D721Med (cell line): Measurements from ENCODE around the gene FAM114A2.

Experiments used
- DNase-seq: peaks from one replicate; pipeline ENCODE4 v3.0.0; 2011; ENCODE audit warnings: low spot score; ENCODE audit not compliant: insufficient read length
- FAIRE-seq: peaks from 2 replicates; lab custom pipeline; 2011; peaks lifted over from hg19 to GRCh38; lab: Jason Lieb, UNC
- CTCF ChIP-seq: IDR thresholded peaks from 2 replicates; pipeline ENCODE4 v1.5.1; 2012; ENCODE audit warnings: mild to moderate bottlenecking, control low read depth; ENCODE audit not compliant: insufficient read depth; ENCODE audit errors: missing control alignments

The FAM114A2 gene

GRCh38 chr5:154047324-154047723 lies 8.6 kb upstream of the FAM114A2 start:
- DNase-seq (no peak), FAIRE-seq (no peak)
- no peak for TF ChIP-seq CTCF

- FAIRE-seq: no peak
- no peak for TF ChIP-seq CTCF
- no peak for DNase-seq
These were observed 7.8 kb upstream of the FAM114A2 start for GRCh38 chr5:154046486-154046885.

- TF ChIP-seq CTCF: no peak
- DNase-seq: no peak
- no peak for FAIRE-seq
These were observed 5.9 kb upstream of the FAM114A2 start for GRCh38 chr5:154044581-154044980.

- no peak for TF ChIP-seq CTCF
- DNase-seq (no peak), FAIRE-seq (no peak)
These were observed 5.4 kb upstream of the FAM114A2 start for GRCh38 chr5:154044099-154044498.

- DNase-seq (no peak), FAIRE-seq (no peak)
- TF ChIP-seq CTCF: no peak
These were observed 4.1 kb upstream of the FAM114A2 start for GRCh38 chr5:154042766-154043165.

GRCh38 chr5:154039458-154039829 lies 734 bp upstream of the FAM114A2 start:
- no peak for DNase-seq
- FAIRE-seq: no peak
- TF ChIP-seq CTCF: no peak

- FAIRE-seq: no peak
- no peak for DNase-seq
- TF ChIP-seq CTCF: no peak
These were observed 426 bp downstream of the FAM114A2 start for GRCh38 chr5:154038261-154038706.
